Endothelial cell of umbilical vein (primary cell): Measurements from ENCODE around the gene WWC1.

ENCODE experiments used
- EZH2 ChIP-seq: IDR thresholded peaks from 2 replicates; pipeline ENCODE4 v1.6.1; 2012; ENCODE audit warnings: borderline replicate concordance, low read depth, mild to moderate bottlenecking, moderate library complexity, low read length, inconsistent platforms; ENCODE audit not compliant: severe bottlenecking
- GATA2 ChIP-seq: IDR thresholded peaks from 2 replicates; pipeline ENCODE4 v1.7.0; 2011; ENCODE audit warnings: low read depth, mild to moderate bottlenecking, moderate library complexity, mixed read lengths, low read length; ENCODE audit not compliant: insufficient read length, insufficient read depth
- POLR2A ChIP-seq: IDR thresholded peaks from 2 replicates; pipeline ENCODE4 v1.6.1; 2012; ENCODE audit warnings: low read depth, mild to moderate bottlenecking, control low read depth, low read length
- POLR2AphosphoS5 ChIP-seq: IDR thresholded peaks from 2 replicates; pipeline ENCODE4 v1.6.1; 2012; ENCODE audit warnings: low read depth, mild to moderate bottlenecking, control low read depth, low read length, moderate library complexity; ENCODE audit not compliant: insufficient read depth
- TF ChIP-seq, protein P1 (sequence below), 2 donors: IDR thresholded peaks; 1 replicate in 1 of 2; 2 replicates in 1 of 2; pipeline ENCODE4 v1.5.1; 2011; ENCODE audit warnings: low read length in 2 of 2, mild to moderate bottlenecking in 2 of 2, moderate library complexity in 2 of 2, control low read depth in 1 of 2, inconsistent platforms in 1 of 2, low read depth in 1 of 2; ENCODE audit not compliant: insufficient read depth in 1 of 2; ENCODE audit errors: extremely low read depth in 1 of 2
- TF ChIP-seq, protein P2 (sequence below): IDR thresholded peaks from 2 replicates; pipeline ENCODE4 v1.6.1; 2011; ENCODE audit not compliant: insufficient read depth, insufficient read length

DNA sequence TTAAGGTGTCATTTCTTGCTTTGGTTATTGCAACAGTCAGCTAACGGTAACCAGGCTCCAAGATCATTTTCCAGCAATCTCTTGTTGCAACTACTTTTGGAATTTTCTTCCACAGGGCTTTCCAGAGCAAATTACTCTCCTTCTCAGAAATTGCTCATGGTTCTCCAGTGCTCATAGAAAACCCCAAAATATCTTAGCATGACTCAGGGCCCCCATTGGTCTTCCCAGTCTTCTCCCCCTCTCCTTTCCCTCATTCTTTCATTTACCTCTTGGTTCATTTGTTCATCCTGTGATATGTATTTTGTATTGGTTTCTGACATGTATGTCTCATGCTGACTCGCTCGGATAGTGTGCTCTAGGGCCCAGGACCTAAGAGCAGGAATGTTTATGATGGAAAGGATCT is 35.6 kb downstream of the WWC1 start:
- TF ChIP-seq, protein P1, sequence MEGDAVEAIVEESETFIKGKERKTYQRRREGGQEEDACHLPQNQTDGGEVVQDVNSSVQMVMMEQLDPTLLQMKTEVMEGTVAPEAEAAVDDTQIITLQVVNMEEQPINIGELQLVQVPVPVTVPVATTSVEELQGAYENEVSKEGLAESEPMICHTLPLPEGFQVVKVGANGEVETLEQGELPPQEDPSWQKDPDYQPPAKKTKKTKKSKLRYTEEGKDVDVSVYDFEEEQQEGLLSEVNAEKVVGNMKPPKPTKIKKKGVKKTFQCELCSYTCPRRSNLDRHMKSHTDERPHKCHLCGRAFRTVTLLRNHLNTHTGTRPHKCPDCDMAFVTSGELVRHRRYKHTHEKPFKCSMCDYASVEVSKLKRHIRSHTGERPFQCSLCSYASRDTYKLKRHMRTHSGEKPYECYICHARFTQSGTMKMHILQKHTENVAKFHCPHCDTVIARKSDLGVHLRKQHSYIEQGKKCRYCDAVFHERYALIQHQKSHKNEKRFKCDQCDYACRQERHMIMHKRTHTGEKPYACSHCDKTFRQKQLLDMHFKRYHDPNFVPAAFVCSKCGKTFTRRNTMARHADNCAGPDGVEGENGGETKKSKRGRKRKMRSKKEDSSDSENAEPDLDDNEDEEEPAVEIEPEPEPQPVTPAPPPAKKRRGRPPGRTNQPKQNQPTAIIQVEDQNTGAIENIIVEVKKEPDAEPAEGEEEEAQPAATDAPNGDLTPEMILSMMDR (IDR thresholded peaks at IDR 0.05; ENCODE audit: extremely low read depth in 1 of 2, insufficient read depth in 1 of 2, low read depth in 1 of 2, low read length in 2 of 2): no peak
- TF ChIP-seq EZH2: no peak
- no peak for TF ChIP-seq POLR2A
- TF ChIP-seq POLR2AphosphoS5: no peak
- TF ChIP-seq, protein P2, sequence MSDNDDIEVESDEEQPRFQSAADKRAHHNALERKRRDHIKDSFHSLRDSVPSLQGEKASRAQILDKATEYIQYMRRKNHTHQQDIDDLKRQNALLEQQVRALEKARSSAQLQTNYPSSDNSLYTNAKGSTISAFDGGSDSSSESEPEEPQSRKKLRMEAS: no peak
- TF ChIP-seq GATA2: no peak
